AG08396 (cell line): Measurements from ENCODE around the gene CELSR1.
"Not testable (repeated sequence)": the region's sequence is repeated elsewhere in the genome, so short reads cannot be mapped to it uniquely, and the experiment has no call there.

Experiments
- DNase-seq: peaks from one replicate; pipeline ENCODE4 v3.0.0; 2012; ENCODE audit warnings: low spot score, mixed read lengths

The CELSR1 gene

DNA sequence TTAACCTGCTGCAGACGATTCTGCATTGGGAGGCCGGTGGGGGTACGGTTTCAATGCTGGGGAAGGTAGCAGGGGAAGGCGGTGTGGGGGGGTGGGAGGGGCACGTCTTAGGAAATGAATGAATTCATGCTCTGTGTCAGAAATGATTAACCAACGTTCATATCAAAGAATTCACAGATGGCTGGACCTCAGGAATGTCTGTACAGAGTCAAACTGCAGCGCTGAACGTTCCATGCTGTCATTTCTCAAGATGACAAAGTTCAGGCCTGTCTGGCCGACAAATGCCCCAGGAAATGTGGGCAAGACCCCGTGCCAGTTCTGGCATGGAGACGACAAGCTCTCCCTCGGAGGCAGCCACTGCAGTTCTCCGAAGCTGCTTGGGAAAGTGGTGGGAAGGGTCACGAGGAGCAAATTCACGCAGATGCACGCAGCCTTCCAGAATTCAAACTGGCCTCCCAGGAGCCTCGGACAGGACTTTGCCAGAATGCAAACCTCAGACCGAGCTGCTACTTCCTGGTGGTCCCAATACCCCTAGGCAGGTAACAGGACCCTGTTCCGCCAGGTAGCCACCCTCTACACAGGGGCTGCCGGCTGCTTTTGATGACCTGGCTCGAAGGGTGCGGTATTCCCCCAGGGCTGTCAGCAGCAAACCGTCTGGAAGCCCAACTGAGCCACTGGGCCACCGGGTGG lies 120.4 kb downstream of the CELSR1 start:
- no peak for DNase-seq

DNA sequence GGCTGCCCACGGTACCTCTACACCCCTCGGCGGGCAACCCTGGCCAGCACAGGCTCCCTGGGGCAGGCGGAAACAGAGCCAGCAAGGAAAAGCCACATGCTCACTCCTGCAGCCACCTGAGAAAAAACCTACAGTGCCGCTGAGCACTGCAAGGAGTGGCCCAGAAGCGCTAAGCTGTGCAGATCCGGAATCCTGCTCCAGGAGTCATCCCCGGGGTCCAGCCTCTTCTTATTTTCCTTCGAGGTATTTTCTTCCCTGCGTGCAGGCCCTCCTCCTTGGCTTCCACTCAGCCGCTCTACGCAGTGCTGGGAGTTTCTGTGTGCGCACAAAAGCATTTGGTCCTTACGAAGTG lies 120.9 kb downstream of the CELSR1 start:
- DNase-seq: no peak

DNA sequence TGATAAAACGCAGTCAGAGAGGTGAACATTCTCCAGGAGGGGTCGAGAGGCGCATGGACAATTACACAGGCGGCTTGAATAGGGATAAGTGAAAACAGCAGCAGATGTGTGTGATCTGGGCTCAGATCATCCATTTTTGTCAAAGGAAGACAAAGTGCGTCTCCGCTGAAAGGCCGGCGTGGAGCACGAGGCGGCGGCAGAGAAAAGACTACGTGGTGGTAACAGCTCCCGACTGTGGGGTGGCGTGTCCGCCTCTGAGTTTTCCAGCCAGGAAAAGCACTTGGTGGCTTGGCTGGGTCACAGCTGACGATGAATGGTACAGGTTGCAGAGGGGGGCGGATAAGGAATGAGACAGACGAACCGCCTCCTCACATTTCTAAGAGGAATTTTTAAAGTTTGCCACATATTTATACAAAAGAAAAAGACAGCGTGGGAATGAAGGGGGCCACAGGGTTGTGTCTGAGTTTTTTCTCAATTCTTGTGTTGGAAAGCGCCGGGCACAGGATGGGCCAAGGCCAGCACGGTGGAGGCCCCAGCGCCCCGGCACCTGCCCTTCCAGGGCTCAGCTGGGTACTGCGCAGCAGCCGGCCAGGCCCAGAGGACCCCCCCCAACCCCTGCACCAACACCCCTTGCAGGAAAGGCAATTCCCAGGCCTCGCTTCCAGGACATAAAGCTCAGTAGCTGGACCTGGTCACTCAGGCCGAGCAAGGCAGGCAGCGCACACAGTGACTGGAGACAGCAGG lies 121.5 kb downstream of the CELSR1 start:
- DNase-seq: peak; percentile 42

DNA sequence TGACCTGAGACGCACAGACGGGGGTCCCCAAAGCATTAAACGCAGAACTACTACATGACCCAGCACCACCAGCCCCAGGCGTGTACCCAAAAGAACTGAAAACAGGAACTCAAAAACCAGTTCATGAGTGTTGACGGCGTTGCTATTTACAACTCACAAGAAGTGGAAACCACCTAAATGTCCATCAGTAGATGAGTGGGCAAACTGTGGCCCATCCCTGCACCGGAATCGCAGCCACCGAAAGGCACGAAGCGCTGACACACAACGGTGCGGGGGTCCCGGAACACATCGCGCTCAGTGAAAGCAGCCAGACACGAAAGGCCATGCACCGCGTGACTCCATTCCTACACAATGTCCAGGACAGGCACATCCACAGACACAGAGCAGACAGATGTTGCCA lies 122.7 kb downstream of the CELSR1 start:
- DNase-seq: no peak

DNA sequence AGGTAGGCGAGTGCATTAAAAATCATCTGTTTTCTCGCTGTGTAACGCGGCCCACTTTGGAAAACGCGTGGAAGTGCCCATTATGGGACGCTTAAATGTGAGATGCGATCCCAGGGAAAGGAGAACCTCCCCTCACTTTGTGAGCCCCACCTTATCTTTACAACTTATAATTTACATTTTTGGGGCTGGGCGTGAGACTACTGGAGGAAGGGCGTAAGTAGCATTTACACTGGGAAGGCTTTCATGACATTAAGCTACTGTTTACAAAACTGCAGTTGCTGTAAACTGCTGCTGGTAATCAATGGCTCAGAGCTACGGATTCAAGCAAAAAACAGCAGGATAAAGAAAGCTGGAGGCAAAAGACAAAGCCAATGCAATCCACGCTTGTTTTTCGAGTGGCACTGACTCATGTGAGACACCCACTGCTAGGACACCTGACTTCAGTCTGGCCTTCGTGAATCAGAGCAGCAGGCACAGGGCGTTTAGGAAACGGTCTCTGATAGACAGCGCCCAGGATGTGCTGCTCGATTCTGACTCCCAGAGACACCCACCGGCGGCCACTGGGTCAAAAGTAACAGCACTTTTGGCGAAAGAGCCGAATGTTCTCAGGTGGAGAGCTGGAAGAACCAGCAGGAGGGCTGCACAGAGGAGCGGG lies 123.6 kb downstream of the CELSR1 start:
- no peak for DNase-seq

DNA sequence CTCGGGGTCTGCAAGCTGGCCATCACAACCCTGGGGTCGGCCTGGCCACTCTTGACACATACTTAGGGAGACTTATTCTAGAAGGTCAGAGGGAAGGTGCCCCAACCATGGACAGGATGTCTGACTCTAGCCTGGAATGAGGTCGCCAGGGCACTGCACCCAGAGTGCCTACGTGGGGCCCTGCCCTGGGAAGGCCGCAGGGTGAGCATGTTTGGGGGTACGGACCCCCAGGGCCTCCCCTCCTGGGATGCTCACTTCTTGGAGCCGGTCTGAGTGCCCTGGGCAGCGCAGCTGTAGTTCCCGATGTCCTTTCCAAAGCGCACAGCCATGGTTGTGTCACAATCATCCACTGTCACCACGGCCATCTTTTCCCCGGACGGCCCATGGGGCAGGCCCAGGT lies 126.1 kb downstream of the CELSR1 start:
- DNase-seq: no peak

DNA sequence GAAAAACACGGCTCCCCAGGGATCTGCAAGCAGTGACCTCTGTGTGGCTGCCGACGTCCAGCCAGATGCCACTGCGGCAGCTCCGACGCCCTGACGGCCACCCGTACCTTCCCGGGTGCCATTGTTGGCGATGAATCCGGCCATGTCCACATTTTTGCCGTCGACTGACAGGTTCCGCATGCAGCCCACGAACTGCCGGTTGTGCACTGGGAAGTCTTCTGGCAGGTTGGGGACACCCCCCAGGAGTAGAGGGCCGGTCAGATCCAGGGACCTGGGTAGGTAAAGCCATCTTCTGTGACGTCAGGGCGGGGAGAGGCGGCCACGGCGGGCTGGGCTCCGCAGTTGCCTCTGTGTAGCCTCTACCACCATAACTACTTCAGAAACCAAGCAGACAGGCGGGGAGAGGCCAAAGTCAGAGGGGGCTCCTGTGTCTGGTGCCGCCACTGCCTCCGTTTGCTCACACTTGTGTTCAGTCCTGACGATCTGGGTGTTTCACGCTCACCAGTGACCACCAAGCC lies 127.1 kb downstream of the CELSR1 start:
- no peak for DNase-seq

DNA sequence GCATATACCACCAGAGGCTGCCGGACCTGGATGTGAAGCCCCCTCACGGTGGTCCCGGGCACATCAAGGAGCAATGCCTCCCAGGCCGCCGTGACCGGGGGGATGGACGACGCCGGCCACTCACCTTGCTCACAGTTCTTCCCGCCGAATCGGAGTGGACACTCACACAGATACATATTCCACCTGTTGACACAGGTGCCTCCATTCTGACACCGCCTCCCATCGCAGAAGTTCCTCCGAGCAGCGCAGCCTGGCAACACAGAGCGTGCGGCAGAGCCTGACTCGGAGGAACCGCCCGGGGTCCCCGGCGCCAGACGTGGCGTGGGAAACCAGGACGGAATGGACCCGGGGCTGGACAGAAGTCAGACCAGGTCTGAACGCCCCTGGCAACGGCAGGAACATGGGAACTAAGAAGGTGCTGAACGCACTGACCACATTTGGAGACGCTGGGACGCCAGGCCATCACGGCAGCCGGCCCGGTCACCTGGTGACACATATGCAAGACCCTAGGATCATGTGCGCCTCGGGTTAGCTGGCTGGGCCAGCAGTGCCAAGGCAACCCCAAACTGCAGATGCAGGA lies 127.7 kb downstream of the CELSR1 start:
- DNase-seq: no peak

DNA sequence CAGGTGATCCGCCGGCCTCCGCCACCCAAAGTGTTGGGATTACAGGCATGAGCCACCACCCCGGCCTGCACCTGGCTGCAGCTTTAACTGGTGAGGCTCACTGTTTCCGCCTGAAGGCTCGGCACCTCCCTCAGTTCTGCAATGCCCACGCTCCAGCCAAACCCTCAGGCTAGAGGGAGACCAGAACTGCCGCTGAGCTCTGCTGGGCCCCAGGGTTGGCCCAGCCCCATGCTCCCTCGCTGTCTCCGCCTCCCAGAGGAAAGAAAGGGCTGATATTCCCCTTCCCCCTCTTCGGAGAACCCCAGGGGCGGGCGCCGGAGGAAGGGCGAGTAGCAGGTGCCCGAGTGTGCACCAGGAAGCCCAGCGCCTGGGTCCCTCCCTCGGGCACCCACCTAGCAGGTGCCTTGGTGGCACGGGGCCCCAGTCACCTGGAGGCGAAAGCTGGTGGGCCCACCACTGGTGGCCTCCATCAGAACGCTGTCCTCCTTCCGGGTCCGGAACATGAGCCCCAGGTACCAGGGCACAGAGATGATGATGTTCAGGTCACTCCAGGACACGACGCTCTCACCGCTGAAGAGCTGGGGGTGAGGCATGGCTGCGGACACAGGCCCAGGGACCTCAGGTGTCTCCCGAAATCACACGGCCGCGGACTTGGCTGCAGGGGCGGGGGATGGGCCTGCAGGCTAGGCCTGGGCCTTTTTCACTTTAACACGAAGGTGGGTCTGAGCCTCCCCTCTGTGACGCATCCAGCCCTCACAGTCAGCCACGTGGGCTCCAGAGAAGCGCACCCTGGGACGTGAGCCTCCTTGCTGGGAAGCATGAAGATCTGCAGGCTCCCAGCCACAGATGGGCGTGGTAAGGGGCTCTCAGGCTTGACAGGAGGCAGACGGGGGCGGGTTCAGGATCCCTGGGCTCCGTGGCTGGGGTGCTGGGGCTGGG lies 128.6 kb downstream of the CELSR1 start:
- no peak for DNase-seq

DNA sequence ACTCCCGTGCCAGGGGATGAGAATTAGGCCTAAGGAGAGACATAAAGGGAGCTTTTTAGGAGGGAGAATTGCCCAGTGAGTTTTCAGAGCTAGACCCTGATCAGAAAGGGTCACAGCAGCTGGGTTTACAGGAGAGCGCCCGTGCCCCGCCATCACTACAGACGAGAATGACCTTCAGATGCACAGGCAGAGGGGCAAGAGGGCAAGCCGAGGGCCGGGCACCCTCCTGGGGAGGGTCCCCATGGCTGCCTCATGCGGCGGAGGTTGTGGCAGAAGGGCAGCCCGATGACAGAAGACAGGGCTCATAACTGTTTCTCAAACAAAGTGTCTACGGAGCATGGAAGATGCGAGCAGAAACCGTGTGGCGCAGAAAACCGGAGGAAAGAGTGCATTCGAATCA lies 129.7 kb downstream of the CELSR1 start:
- no peak for DNase-seq

DNA sequence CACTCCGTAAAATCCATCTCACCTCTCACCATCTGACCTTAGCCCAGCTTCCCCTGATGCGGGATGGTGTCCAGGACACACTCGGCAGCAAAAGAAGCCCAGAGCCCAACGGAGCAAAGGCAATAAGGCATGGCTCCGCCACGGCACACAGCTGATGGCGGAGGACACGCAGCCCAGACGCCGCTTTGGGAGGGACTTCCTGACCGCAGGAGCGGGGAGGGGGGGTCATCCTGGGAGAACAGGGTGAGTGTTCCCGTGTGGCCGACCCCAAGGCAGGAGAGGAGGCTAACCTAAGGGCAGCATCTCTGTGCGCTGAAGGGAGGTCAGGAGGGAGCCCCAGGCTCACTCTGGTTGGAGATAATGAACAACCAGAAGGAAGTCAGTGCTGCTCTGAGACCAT lies 130.6 kb downstream of the CELSR1 start:
- no peak for DNase-seq

DNA sequence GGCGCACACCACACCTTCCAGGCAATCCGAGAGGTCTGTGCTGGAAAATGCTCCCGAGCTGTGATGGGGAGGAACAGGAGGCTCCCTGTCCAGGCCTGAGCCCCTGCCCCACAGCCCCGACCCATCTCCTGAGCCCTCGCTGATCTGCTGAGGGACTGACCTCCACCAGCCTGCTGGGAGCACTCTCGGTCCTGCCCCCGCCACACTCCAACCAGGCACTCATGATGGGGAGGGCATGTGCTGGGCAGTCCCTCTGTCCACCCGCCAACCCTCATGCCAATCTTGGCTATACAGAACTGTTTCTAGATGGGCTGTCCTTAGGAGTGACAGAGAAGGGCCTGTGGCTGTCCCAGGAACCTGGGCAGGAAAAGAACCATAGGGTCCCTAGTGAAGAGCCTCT lies 131.1 kb downstream of the CELSR1 start:
- DNase-seq: no peak

DNA sequence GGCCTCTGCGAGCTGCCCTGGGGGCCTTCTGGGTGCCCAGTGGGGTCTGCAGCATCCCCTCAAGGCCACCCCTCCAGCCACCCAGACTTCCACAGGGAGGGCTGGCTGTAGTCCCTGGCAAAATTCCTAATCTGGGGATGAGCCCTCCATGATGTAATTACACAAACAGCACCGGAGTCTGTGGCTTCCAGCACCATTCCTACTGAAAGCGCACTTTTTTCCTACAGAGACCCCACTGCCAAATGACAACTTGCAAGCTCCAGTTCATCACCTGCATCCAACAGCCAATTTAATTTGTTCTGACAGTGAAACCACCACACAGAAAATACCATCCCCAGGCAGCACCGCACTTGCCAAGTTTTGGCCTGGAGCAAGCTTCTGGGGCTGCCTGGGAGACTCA lies 131.5 kb downstream of the CELSR1 start:
- DNase-seq: no peak

DNA sequence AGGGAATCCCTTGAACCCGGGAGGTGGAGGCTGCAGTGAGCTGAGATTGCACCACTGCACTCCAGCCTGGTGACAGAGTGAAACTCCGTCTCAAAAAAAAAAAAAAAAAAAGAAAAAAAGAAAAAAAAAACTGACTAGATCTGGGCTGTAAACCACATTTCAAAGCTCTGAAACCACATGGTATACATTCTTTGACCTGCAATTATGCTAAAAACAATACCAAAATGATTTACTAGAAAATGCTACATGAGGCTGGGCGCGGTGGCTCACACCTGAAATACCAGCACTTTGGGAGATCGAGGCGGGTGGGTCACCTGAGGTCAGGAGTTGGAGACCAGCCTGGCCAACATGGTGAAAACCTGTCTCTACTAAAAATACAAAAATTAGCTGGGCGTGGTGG lies 133.5 kb downstream of the CELSR1 start:
- DNase-seq: not testable (repeated sequence)

DNA sequence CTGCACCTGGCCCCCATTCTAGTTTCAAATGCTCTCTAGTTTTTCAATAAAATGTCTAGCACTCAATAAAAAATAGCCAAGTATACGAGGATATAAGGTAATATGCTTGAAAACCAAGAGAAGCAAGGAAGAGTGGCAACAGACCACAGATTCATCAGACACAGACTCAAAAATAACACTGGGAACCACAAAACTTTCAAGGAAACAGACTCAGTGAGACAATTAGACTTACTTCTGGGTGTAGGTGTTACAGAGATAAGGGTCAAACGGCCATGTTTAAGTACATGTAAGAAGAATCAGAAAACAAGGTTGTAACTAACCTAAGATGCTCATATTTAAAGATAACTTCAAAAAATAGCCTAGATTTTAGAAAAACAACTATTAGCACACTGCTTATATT lies 134.9 kb downstream of the CELSR1 start:
- no peak for DNase-seq

DNA sequence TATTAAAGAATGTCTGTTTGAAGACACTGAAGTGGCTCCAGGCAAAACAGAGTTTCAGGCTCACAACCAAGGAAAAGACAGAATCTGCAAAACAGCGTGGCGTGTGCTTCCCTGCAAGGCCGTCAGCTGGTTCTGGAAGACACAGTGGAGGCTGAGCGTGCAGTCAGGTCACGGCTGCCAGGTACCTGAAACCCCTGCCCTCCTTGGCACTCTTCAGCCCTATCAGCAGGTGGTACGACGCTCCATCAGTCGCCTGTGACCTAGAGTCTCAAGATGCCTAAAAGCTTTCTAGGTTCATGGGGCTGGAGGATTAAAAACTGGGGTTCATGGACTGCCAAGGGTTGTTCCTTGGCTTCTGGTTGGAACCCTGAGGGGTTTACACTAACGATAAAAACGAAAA lies 136.1 kb downstream of the CELSR1 start:
- DNase-seq: no peak

DNA sequence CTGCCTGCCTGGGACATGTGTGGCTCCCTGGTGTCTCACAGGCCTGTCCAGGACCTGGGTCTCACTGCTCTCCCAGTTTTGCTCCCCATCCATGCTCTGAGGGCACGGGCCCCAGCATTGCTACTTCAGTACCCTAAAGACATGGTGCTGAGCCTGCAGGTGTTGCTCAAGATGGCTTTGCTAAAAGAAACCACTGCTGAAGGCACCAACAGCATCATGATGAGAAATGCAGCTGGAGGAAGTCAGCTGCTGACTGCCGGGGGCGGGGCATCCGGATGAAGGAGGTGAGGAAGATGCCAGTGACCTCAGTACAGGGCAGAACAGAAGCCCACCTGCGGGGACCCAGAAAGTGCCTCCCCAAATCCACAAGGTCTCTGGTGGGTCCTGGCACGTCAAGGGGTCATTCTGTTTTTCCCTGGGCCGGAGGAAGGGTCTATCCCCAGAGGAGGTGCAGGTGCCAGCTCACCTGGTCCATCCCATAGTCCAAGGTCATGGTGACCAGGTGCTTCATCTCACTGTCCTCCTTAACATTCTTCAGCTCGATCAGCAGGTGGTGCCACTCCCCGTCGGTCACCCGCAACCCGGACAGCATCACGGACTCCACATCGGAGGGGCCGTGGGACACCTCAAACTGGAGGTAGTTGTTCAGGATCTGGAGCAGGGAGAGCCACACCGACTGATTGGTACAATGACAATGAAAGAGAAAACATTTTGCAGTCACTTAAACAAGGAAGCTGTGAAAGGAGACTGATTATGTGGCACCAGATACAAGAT lies 138.0 kb downstream of the CELSR1 start:
- no peak for DNase-seq

DNA sequence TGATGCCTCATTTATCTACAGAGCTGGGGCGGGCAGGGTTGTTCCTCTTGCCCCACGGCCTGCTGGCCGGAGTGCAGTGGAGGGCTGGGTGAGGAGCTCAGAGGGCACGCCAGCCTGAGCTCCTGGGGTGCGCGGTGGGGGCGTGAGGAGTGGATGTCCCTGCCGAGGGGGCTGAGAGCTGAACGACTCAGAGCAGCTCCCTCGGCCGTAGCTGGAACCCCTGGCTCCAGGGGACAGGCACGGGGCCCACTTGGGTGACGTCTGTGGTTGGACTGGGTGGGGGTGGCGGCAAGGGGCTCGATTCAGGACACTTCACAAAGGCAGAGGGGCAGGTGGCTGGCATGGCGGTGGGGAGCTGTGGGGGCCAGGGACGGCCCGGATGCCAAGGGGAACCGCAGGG lies 139.5 kb downstream of the CELSR1 start:
- no peak for DNase-seq

DNA sequence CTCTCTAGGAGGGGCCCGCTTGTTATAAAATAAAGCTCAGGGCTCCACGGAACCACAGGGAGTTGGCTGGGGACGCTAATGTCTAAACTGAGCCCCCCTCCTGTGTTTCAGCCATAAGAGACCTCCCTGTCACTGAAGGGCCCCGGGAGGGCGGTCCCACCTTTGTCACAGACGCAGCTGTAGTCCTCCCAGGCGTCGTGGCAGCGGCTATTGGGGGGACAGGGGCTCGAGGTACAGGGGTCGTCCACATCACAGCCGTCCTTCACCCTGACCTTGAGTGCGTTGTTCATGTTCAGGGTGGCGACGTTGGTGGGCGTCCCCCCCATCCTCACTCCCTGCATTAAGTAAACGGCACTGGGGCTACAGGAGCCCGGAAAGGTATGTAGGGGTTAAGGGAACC lies 139.9 kb downstream of the CELSR1 start:
- no peak for DNase-seq

DNA sequence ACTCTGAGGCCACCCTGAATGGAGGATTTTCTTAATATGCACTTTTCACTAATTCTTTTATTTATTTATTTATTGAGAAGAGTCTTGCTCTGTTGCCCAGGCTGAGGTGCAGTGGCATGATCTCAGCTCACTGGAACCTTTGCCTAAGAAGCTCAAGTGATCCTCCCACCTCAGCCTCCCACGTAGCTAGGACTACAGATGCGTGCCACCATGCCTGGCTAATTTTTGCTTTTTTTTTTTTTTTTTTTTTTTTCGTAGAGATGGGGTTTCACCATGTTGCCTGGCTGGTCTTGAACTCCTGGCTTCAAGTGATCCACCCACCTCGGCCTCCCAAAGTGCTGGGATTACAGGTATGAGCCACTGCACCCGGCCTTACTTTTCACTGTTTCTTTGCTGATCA lies 140.4 kb downstream of the CELSR1 start:
- DNase-seq: not testable (repeated sequence)

DNA sequence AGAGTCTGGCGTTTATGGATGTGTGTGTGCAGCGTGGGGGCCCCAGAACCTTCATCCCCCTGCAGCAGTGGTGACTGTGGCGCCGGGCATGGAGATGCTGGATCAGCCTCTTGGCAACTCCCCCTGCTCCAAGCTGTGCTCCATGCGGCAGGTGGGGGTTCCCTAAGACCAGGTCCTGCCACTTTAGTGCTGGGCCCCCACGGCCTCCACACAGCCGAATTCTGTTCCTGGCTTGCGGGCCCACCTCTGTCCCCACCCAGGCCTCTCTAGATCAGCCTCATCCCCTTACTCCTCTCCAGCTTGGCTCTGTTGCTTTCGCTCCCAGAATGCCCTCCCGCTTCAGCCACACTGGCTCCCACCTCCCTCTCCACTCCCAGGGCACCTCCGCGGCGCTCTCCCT lies 142.3 kb downstream of the CELSR1 start:
- DNase-seq: no peak
